HuH-7 (cell line): ENCODE data around the gene KCNJ9.
"Not testable (repeated sequence)": the region's sequence is repeated elsewhere in the genome, so short reads cannot be mapped to it uniquely, and the experiment has no call there.

Source experiments
- DNase-seq: peaks from one replicate; pipeline ENCODE4 v3.0.0; 2011; ENCODE audit warnings: low spot score

The KCNJ9 gene

DNA sequence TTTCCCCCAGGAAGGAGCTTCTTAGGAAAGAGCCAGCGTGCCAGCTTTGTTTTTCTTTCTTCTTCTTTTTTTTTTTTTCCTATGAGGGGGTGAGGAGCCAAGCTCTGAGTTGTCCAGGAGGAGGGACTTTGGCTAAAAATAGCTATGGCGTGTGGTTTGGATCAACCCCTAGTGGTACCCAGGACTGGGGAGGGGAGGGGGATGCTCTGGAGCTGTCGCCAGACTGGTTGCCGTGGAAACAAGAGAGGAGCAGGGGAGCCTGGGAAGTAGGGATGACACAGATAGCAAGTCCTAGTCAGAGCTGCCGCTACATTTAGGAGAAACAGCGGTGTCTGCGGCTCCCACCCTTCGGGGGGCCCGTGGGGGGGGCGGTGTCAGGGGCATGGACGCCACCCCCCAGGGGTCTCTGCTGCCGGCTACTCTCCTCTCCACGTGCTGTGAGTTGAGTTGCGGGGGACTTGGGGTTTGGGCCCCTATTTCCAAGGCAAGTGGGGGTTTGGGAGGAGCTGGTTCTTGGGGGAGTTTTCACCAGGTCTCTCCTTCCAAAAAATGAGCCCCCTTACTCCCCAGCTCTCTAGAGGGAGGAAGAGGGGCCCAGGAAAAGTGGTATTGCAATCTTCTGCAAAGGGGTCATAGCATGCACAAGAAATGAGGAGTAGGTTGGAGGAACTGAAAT, at the start of gene KCNJ9:
KCNJ9 (plus strand) TSS at position 278 of the 676 bp plus-strand sequence. CDS start 2,493 bp downstream, outside the sequence.
- no peak for DNase-seq

GRCh38 chr1:160032165-160032820, 49.0 kb upstream of the KCNJ9 start:
- peak; percentile 14 for DNase-seq

DNA sequence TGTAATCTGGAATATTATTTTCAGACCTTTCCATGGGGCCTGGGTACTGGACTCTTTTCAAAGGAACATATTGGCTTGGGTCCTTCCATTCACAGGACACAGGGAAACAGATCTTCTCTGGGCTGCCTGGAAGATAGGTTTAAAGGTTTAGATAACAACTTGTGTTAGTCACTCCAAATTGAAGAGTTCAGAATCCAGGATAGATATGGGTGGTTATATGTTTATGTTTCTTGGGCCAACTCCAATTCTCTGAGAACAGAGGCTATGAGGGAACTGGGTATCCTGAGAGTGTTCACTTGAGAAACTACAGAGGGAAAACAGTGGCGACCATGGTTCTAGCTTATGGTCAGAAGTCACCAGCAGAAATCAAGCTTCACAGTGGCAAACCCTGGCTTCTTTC, 40.9 kb upstream of the KCNJ9 start:
- DNase-seq, result no peak

GRCh38 chr1:160043543-160043942, 37.8 kb upstream of the KCNJ9 start:
- no peak for DNase-seq

DNA sequence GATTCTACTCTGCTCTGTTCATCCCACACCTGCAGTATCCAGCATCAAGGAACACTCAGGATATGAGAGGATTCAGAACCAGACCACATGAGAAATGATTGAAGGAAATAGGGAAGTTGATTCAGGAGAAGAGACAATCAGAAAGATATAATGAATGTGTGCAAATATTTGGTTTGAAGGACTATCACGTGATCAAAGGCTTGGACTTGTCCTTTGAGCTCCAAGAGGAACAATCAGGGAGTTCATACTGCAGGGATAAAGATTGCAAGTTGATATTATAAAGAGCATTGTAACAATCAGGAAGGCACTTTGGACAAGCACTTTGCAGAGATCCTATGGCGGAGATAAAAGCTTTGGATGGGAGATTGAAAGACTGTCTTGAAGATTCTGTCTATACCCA, 35.7 kb upstream of the KCNJ9 start:
- DNase-seq, result no peak

GRCh38 chr1:160046494-160047110, 34.7 kb upstream of the KCNJ9 start:
- peak; percentile 32 for DNase-seq

DNA sequence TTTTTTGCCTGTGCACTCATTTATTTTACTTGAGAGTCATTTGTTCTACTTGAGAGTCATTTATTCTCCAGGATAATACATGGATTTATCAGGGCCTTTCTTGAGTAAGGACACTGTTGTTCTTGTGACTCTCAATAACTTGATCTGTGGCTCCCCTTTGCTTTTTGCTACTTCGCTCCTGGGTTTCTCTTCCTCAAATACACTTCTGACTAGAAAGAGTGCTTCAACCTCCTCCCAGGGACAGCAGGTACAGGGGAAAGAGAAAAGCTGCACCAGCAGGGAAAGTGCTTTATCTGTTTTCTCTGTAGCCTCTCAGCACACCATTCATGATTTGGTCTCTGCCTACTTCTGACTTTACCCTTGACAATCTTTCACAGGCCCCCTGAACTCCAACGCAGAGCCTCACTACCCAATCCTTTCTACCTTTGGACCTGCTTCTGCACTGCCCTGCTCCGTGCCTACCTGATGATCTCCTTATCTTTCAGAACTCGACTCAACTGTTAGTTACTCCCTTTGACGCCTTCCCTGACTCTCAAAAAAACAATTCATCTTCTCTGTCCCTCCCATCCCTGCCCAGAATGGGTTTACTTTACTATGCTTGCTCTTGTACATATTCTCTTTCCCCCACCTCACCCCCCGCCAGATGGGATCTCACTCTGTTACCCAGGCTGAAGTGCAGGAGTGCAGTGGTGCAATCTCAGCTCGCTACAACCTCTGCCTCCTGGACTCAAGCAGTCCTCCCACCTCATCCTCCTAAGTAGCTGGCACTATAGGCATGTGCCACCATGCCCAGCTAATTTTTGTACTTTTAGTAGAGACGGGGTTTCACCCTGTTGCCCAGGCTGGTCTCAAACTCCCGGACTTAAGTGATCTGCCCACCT, 34.0 kb upstream of the KCNJ9 start:
- DNase-seq, result no peak

DNA sequence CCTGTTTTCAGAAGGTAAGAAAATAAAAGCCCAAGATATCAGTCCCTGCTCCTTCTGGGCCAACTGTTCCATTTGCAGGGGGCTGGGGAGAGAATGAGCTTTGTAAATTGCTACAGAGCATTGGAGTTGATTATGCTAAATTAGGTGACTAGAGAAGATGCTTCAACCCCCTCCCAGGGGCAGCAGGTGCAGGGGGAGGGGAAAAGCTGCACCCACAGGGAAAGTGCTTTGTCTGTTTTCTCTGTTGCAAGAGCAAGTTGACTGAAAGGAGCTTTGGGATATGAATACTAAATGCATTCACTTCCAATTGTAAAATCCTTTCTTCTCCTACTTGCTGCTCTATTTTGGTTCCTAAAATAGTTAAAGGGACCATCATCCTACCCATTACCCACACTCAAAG, 33.0 kb upstream of the KCNJ9 start:
- DNase-seq, result no peak

DNA sequence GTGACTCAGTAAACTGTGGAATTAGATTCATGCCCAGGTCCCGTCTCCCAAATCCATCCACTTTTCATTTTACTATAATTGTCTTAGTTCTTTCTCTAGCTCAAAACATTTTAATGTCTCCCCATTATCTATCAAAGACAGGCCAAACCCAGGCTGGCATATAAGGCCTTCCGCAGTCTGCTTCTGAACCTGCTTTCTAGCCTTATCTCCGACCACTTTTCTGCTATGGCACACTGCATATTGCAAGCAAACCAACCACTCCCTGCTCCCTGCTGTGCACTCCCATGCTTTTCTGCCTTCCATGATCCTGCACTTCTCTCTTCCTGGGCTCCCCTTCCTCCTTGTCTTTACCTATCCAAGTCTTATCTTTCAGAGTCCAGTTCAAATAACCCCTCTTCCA, 32.2 kb upstream of the KCNJ9 start:
- no peak for DNase-seq

- DNase-seq, result not testable (repeated sequence)
These were observed 31.2 kb upstream of the KCNJ9 start for GRCh38 chr1:160050182-160050581.

DNA sequence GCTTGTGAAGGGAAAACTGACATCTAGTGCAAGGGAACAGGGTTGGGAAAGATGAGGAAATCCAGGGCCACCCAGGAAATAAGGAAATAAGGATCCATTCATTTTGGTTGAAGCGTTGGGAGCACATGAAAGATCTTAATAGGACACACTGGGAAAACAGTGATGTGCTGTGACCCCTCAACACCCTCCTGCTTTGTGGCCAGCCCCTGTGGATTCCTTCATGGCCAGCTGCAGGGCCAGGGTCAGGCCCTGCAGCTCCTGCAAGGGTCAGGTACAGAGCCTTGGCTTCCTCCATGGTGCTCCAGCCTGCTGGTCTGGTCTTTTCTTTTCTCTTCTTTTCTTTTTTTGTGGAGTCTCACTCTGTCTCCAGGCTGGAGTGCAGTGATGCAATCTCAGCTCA, 30.7 kb upstream of the KCNJ9 start:
- no peak for DNase-seq

GRCh38 chr1:160052936-160053335, 28.4 kb upstream of the KCNJ9 start:
- DNase-seq, result no peak

- no peak for DNase-seq
These were observed 27.6 kb upstream of the KCNJ9 start for GRCh38 chr1:160053548-160054365.

- no peak for DNase-seq
These were observed 24.6 kb upstream of the KCNJ9 start for GRCh38 chr1:160056648-160057169.

DNA sequence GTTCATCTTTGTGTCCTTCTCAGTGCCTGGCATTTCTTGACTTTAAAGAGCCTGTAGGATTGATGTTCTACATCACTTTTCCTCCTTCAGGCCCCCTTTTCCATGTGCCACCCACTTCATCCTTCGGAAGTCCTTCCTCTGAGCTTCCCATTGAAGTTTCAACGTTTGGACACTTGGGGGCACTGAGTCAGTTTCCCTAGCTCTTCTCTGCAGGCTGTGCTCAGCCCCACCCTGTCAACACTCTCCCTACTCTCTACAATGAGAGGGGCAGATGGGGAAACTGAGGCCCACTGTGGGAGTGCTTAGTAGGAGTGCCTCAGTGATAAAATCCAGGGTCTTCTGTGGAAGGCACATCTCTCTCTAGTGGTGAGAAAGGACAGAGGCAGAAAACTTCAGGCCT, 23.3 kb upstream of the KCNJ9 start:
- DNase-seq, result no peak

DNA sequence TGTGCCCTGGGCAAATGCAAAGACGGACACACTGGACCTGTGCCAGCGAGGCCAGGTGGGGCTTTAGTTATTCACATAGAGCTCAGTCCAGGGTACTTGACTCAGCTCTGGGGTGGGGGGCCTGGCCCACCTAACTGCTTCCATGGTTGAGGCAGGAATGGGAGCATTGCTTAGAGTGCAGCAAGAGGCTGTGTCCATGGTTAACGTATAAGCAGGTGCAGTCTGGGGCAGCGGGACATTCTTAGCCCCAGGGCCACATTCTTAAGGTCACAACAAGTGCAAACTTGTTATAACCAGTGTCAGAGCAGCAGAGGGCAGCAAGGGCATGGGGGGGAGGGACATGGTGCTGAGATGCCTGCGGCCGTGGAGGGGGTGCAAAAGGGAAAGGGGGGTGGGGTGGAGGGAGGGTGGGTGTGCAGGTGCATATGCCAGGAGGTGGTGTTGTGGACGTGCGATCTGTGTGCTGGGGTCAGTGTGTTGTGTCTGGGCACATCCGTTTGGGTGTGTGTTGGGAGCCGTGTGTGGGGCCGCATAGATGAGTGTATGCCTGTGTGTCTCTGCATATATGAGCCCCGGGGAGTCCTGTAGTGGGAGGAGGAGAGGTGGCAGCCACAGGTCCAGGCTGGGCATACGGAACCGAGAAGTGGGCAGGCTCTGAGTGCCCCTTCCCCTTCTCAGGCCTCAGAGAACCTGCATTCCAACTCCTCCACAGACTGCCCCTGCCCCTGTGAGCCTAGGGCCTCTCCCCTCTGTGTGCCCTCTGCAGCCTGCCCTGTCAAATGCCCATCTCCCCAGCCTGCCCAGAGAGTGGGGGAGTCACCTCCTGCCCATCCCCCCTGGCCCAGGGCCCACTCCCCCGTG, 19.7 kb upstream of the KCNJ9 start:
- DNase-seq, result no peak

DNA sequence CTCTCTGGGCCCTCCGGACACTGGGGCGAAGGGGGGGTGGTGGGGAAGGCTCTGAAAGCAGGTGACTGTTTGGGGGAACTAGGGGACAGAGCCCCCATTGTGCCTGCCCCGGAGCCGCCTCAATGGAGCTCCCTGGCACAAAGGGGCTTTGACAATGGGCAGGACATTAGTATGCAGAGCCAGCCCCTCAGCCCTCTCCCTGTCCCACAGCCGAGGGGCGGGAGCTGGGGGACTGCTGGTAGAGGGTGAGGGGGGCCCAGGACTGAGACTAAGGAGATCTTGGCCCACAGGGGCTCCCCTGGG, 19.2 kb upstream of the KCNJ9 start:
- no peak for DNase-seq

- no peak for DNase-seq
These were observed 18.2 kb upstream of the KCNJ9 start for GRCh38 chr1:160063176-160063575.

GRCh38 chr1:160064164-160064563, 17.2 kb upstream of the KCNJ9 start:
- DNase-seq, result no peak

- DNase-seq, result no peak
These were observed 16.6 kb upstream of the KCNJ9 start for GRCh38 chr1:160064746-160065145.
